HG02973 (cell line): ENCODE data around the gene ERBIN.
"Not testable (repeated sequence)": the region's sequence is repeated elsewhere in the genome, so short reads cannot be mapped to it uniquely, and the experiment has no call there.

ENCODE experiments used
- ATAC-seq: cut with Tn5 transposase; IDR thresholded peaks from one replicate; pipeline ENCODE4 v1.9.1; 2021; ENCODE audit warnings: moderate library complexity; ENCODE audit not compliant: unreplicated experiment

The ERBIN gene

GRCh38 chr5:65926276-65926783 is at the start of gene ERBIN:
ERBIN (plus strand) TSS chr5:65926575; CDS start chr5:65992719, 66,144 bp downstream.
- peak; percentile 19 for ATAC-seq

- no peak for ATAC-seq
These were observed 49.4 kb upstream of the ERBIN start for GRCh38 chr5:65876970-65877369.

GRCh38 chr5:65879668-65880256 is 46.6 kb upstream of the ERBIN start:
- not testable (repeated sequence) for ATAC-seq

- no peak for ATAC-seq
These were observed 45.8 kb upstream of the ERBIN start for GRCh38 chr5:65880496-65881072.

GRCh38 chr5:65882278-65882677 is 44.1 kb upstream of the ERBIN start:
- no peak for ATAC-seq

- no peak for ATAC-seq
These were observed 42.9 kb upstream of the ERBIN start for GRCh38 chr5:65883461-65883860.

- ATAC-seq, result no peak
These were observed 40.0 kb upstream of the ERBIN start for GRCh38 chr5:65886387-65886786.

- ATAC-seq, result not testable (repeated sequence)
These were observed 34.4 kb upstream of the ERBIN start for GRCh38 chr5:65892024-65892423.

- no peak for ATAC-seq
These were observed 33.6 kb upstream of the ERBIN start for GRCh38 chr5:65892801-65893200.

GRCh38 chr5:65893749-65894430 is 32.5 kb upstream of the ERBIN start:
- no peak for ATAC-seq

GRCh38 chr5:65895891-65896290 is 30.5 kb upstream of the ERBIN start:
- no peak for ATAC-seq

GRCh38 chr5:65900746-65901145 is 25.6 kb upstream of the ERBIN start:
- ATAC-seq, result no peak

GRCh38 chr5:65902104-65902503 is 24.3 kb upstream of the ERBIN start:
- no peak for ATAC-seq

- no peak for ATAC-seq
These were observed 22.8 kb upstream of the ERBIN start for GRCh38 chr5:65903581-65903980.

- no peak for ATAC-seq
These were observed 20.1 kb upstream of the ERBIN start for GRCh38 chr5:65906256-65906655.

GRCh38 chr5:65907135-65907534 is 19.2 kb upstream of the ERBIN start:
- ATAC-seq, result no peak

GRCh38 chr5:65910711-65911110 is 15.7 kb upstream of the ERBIN start:
- ATAC-seq, result no peak

- ATAC-seq, result no peak
These were observed 14.1 kb upstream of the ERBIN start for GRCh38 chr5:65912311-65912710.

GRCh38 chr5:65913519-65913918 is 12.9 kb upstream of the ERBIN start:
- ATAC-seq, result no peak

- no peak for ATAC-seq
These were observed 11.7 kb upstream of the ERBIN start for GRCh38 chr5:65914641-65915196.

GRCh38 chr5:65915661-65916060 is 10.7 kb upstream of the ERBIN start:
- ATAC-seq, result not testable (repeated sequence)

GRCh38 chr5:65916066-65916465 is 10.3 kb upstream of the ERBIN start:
- no peak for ATAC-seq
